Measurements from ENCODE around the gene GPAT3.

GRCh38 chr4:83639849-83640493, 104.1 kb downstream of the GPAT3 start:
- TF ChIP-seq, protein P1, sequence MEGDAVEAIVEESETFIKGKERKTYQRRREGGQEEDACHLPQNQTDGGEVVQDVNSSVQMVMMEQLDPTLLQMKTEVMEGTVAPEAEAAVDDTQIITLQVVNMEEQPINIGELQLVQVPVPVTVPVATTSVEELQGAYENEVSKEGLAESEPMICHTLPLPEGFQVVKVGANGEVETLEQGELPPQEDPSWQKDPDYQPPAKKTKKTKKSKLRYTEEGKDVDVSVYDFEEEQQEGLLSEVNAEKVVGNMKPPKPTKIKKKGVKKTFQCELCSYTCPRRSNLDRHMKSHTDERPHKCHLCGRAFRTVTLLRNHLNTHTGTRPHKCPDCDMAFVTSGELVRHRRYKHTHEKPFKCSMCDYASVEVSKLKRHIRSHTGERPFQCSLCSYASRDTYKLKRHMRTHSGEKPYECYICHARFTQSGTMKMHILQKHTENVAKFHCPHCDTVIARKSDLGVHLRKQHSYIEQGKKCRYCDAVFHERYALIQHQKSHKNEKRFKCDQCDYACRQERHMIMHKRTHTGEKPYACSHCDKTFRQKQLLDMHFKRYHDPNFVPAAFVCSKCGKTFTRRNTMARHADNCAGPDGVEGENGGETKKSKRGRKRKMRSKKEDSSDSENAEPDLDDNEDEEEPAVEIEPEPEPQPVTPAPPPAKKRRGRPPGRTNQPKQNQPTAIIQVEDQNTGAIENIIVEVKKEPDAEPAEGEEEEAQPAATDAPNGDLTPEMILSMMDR (IDR thresholded peaks at IDR 0.05): peak; percentile 75 to 93 (median 82)
- no peak for TF ChIP-seq POLR2A (IDR thresholded peaks at IDR 0.05)

Data from heart left ventricle (tissue), 13 donors.